Caco-2 (cell line): ENCODE measurements around the gene TAF11L4. TPM values are rescaled to one million over a fixed set of nuclear protein-coding genes. Genes with fewer than 3 reads are reported as not detected.
"Not testable (repeated sequence)": the region's sequence is repeated elsewhere in the genome, so short reads cannot be mapped to it uniquely, and the experiment has no call there.

Experiments
- Bru-seq: library from RNA; stranded (reverse); fragments of 400-500 nt; gene quantifications from one replicate; lab custom pipeline; 2021; lab: Mats Ljungman, UMichigan
- BruChase-seq, 2 experiments: library from RNA; stranded (reverse); fragments of 400-500 nt; gene quantifications; one replicate each; lab custom pipeline; 2021; lab: Mats Ljungman, UMichigan
- BruUV-seq: library from RNA; stranded (reverse); fragments of 400-500 nt; replicated peaks from 2 replicates; lab custom pipeline; 2021; lab: Mats Ljungman, UMichigan
- CTCF ChIA-PET: fragments of 300-600 bp; sonication (Branson Sonifier 250); formaldehyde crosslinking; loops from one replicate; lab custom pipeline; 2022; ENCODE audit warnings: antibody characterized with exemption; lab: Charles Lee
- POLR2A ChIA-PET: fragments of 300-600 bp; sonication (Branson Sonifier 250); formaldehyde crosslinking; loops from one replicate; lab custom pipeline; 2022; ENCODE audit warnings: antibody characterized with exemption; lab: Charles Lee
- DNase-seq, 2 experiments: peaks; one replicate each; pipeline versions ENCODE4 v3.0.0 to v3.0.0-alpha.2; 2020 to 2022
- H3K27me3 ChIP-seq: replicated peaks from 2 replicates; pipeline ENCODE4 v1.6.0; 2011; ENCODE audit warnings: low read length; ENCODE audit not compliant: control insufficient read depth, insufficient read depth
- H3K36me3 ChIP-seq: 2 replicates; pipeline ENCODE4 v1.5.1; 2011; ENCODE audit warnings: low read length; ENCODE audit not compliant: control insufficient read depth, insufficient read depth
- H3K4me1 ChIP-seq: fragments of 250-450 bp; sonication (Bioruptor Pico); 2 replicates; pipeline ENCODE4 v1.5.1; 2020; ENCODE audit warnings: mild to moderate bottlenecking
- H3K4me3 ChIP-seq: 2 replicates; pipeline ENCODE4 v1.5.1; 2011; ENCODE audit warnings: low read depth, mild to moderate bottlenecking, control low read depth, low read length
- H3K9me3 ChIP-seq: fragments of 250-450 bp; sonication (Bioruptor Pico); 2 replicates; pipeline ENCODE4 v1.5.1; 2020; ENCODE audit warnings: mild to moderate bottlenecking, moderate library complexity
- H3K27ac Mint-ChIP-seq: one replicate; pipeline ENCODE4 v1.8.0; 2022; ENCODE audit warnings: mixed read lengths; ENCODE audit not compliant: unreplicated experiment
- H3K27me3 Mint-ChIP-seq: one replicate; pipeline ENCODE4 v1.8.0; 2022; ENCODE audit warnings: mixed read lengths; ENCODE audit not compliant: insufficient read depth, unreplicated experiment
- H3K36me3 Mint-ChIP-seq: one replicate; pipeline ENCODE4 v1.8.0; 2022; ENCODE audit warnings: mild to moderate bottlenecking, mixed read lengths; ENCODE audit not compliant: insufficient read depth, unreplicated experiment
- H3K4me1 Mint-ChIP-seq: one replicate; pipeline ENCODE4 v1.8.0; 2022; ENCODE audit warnings: low read depth, mixed read lengths; ENCODE audit not compliant: unreplicated experiment
- H3K4me3 Mint-ChIP-seq: one replicate; pipeline ENCODE4 v1.8.0; 2022; ENCODE audit warnings: mild to moderate bottlenecking, moderate library complexity, mixed read lengths; ENCODE audit not compliant: unreplicated experiment
- H3K9me3 Mint-ChIP-seq: one replicate; pipeline ENCODE4 v1.8.0; 2022; ENCODE audit warnings: mixed read lengths; ENCODE audit not compliant: unreplicated experiment
- intact Hi-C: fragments of 100-400 bp; cut with micrococcal nuclease; formaldehyde crosslinking; loops from one replicate; pipeline ENCODE4 v1.10.0; 2022; ENCODE audit not compliant: unreplicated experiment
- long read RNA-seq: library from polyadenylated mRNA; stranded (forward); transcript quantifications from one replicate; pipeline ENCODE4 v2.0.0, GENCODE V29; 2022
- total RNA-seq: library from RNA; stranded (reverse); gene quantifications from 2 replicates; pipeline ENCODE4 v1.2.3, GENCODE V29; 2022
- TF ChIP-seq, protein P1 (sequence below), 2 experiments: fragments of 200-600 bp in 1 of 2; IDR thresholded peaks; 1 replicate in 1 of 2; 2 replicates in 1 of 2; pipeline versions ENCODE4 v1.5.1 to v1.8.0; 2011 to 2022; ENCODE audit warnings: antibody characterized with exemption in 1 of 2, control low read depth in 1 of 2, inconsistent platforms in 1 of 2, low read depth in 1 of 2, low read length in 1 of 2, mild to moderate bottlenecking in 1 of 2, moderate library complexity in 1 of 2; ENCODE audit not compliant: insufficient read depth in 1 of 2, severe bottlenecking in 1 of 2, unreplicated experiment in 1 of 2

Gene TAF11L4
- not detected in 2 replicates for total RNA-seq
- not detected for Bru-seq, nascent RNA
- not detected for BruChase-seq, experiment 1, labeled RNA remaining after a 2-hour chase
- not detected for BruChase-seq, experiment 2, labeled RNA remaining after a 6-hour chase
- long read RNA-seq, result 0 reads

DNA sequence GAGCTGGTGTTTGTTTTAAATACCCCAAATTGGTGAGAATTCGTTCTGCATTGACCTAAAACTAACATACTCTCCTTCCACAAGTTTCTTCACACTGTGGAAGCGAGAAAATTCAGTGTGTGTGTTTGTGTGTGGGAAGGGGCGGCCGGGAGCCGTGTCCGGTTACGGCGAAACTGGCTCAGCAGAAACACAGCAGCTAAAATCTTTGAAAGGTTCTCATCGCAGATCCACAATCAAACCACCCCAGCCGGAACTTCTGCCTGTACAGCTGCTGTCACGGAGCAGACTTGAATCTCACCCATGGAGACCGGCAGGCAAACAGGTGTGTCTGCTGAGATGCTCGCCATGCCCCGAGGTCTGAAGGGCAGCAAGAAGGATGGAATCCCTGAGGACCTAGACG is at the start of gene TAF11L4:
Gene TAF11L4 (plus strand): TSS at position 301 of the 400 bp plus-strand sequence.
- H3K4me3 ChIP-seq, H3K4me1 Mint-ChIP-seq, POLR2A ChIA-PET, H3K9me3 Mint-ChIP-seq, intact Hi-C loops, H3K36me3 ChIP-seq, H3K27me3 ChIP-seq, H3K27ac Mint-ChIP-seq, DNase-seq, BruUV-seq, H3K27me3 Mint-ChIP-seq, H3K36me3 Mint-ChIP-seq, CTCF ChIA-PET, H3K4me3 Mint-ChIP-seq, H3K9me3 ChIP-seq, H3K4me1 ChIP-seq: not testable (repeated sequence)

DNA sequence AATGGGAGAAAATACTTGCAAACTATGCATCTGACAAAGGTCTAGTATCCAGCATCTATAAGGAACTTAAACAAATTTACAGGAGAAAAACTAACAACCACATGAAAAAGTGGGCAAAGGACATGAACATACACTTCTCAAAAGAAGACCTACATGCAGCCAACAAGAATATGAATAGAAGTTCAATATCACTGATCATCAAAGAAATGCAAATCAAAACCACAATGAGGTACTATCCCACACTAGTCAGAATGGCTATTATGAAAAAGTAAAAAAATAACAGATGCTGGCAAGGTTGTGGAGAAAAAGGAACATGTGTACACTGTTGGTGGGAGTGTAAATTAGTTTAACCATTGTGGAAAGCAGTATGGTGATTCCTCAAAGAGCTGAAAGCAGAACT is 46.5 kb upstream of the TAF11L4 start:
- CTCF ChIA-PET, POLR2A ChIA-PET, H3K27me3 Mint-ChIP-seq, H3K4me3 Mint-ChIP-seq, H3K4me3 ChIP-seq, BruUV-seq, DNase-seq, H3K36me3 Mint-ChIP-seq, H3K27me3 ChIP-seq, H3K36me3 ChIP-seq, H3K27ac Mint-ChIP-seq, H3K4me1 Mint-ChIP-seq, H3K4me1 ChIP-seq, H3K9me3 Mint-ChIP-seq, intact Hi-C loops, H3K9me3 ChIP-seq: not testable (repeated sequence)

DNA sequence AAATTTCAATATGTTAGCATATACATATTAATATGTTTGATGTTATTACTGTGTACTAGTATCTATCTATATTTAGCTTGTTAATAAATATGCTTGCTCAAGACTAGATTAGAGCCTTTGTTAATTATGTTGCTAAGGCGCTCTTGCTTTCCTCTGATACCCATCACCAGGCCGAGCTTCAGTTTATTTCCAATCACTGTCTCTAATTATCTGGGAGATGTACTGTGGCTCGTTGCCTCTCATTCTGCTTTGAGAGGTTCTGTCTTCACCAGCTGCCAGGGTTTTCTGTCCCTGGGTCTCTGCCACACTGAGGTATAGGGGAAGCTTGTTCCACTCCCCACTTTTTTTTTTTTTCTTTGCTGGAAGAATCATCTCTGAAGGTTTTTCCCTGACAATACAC is 44.6 kb upstream of the TAF11L4 start:
- TF ChIP-seq, protein P1, sequence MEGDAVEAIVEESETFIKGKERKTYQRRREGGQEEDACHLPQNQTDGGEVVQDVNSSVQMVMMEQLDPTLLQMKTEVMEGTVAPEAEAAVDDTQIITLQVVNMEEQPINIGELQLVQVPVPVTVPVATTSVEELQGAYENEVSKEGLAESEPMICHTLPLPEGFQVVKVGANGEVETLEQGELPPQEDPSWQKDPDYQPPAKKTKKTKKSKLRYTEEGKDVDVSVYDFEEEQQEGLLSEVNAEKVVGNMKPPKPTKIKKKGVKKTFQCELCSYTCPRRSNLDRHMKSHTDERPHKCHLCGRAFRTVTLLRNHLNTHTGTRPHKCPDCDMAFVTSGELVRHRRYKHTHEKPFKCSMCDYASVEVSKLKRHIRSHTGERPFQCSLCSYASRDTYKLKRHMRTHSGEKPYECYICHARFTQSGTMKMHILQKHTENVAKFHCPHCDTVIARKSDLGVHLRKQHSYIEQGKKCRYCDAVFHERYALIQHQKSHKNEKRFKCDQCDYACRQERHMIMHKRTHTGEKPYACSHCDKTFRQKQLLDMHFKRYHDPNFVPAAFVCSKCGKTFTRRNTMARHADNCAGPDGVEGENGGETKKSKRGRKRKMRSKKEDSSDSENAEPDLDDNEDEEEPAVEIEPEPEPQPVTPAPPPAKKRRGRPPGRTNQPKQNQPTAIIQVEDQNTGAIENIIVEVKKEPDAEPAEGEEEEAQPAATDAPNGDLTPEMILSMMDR (IDR thresholded peaks at IDR 0.05; ENCODE audit: insufficient read depth in 1 of 2, low read depth in 1 of 2, low read length in 1 of 2, severe bottlenecking in 1 of 2, unreplicated experiment in 1 of 2), result no peak
- intact Hi-C loops, result no loop called here
- Mint-ChIP-seq H3K36me3 (no peaks in the 10 kb centered on the region), H3K27ac (no peak overlapping the region), H3K4me3 (no peak overlapping the region), H3K27me3 (peaks cover 6% of the 10 kb centered on the region), H3K9me3 (no peaks in the 10 kb centered on the region), H3K4me1 (peaks cover 7% of the 10 kb centered on the region)
- Histone ChIP-seq H3K4me3 (no peak overlapping the region), H3K27me3 (no peaks in the 10 kb centered on the region; the same call in 1 of the 2 replicates), H3K4me1 (no peaks in the 10 kb centered on the region), H3K9me3 (no peaks in the 10 kb centered on the region), H3K36me3 (no peaks in the 10 kb centered on the region)
- BruUV-seq, result no TSS peak
- no peak for DNase-seq
- CTCF ChIA-PET, result no interaction called here
- POLR2A ChIA-PET, result no interaction called here

DNA sequence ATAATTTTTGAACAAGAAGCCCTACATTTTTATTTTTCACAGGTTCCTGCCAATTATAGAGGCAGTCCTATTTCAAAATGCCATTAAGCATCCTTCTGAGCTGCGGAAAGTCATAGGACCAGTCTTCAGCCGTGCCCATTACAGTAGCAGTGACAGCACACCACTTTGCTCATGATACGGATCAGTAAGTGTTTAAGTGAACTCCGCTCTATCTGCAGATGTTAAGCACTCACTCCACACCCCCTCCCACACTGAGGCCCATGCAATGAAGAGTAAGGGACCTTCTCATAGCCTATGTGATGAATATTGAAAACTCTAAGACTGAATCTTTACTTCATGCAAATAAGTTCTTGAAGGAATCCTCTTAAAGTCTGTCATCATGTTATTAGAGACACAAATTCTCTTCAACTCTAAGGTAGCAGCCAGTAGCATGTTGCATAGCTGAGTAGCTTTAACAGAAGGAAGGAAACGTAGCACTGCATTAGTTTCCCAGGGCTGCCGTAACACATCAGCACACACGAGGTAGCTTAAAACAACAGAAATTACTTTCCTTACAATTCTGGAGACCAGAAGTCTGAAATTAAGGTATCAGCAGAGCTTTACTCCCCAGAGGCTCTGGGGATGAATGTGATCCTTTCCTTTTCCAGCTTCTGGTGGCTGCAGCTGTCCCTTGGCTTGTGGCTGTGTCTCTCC is 43.9 kb upstream of the TAF11L4 start:
- no peak overlapping the region for H3K27ac Mint-ChIP-seq
- ChIA-PET POLR2A (no interaction called here), CTCF (interaction anchor here (0.7 kb wide), 1 partner anchor 10 kb away, joined by 3 read pairs; no protein-coding TSS in a partner anchor)
- H3K4me1 Mint-ChIP-seq, result peaks cover 7% of the 10 kb centered on the region
- H3K9me3 ChIP-seq, result no peaks in the 10 kb centered on the region
- peaks cover 4% of the 10 kb centered on the region for H3K27me3 Mint-ChIP-seq
- H3K27me3 ChIP-seq, result no peaks in the 10 kb centered on the region; the same call in 1 of the 2 replicates
- no peaks in the 10 kb centered on the region for H3K36me3 ChIP-seq
- no peak for DNase-seq
- no peaks in the 10 kb centered on the region for H3K9me3 Mint-ChIP-seq
- intact Hi-C loops, result no loop called here
- no TSS peak for BruUV-seq
- no peaks in the 10 kb centered on the region for H3K4me1 ChIP-seq
- H3K4me3 Mint-ChIP-seq, result no peak overlapping the region
- H3K36me3 Mint-ChIP-seq, result no peaks in the 10 kb centered on the region
- no peak overlapping the region for H3K4me3 ChIP-seq
- TF ChIP-seq, protein P1 (IDR thresholded peaks at IDR 0.05; ENCODE audit: insufficient read depth in 1 of 2, low read depth in 1 of 2, low read length in 1 of 2, severe bottlenecking in 1 of 2, unreplicated experiment in 1 of 2), result no peak
